Colonic mucosa (tissue), 4 donors: Measurements from ENCODE around the gene RPL36A. TPM values are rescaled to one million over a fixed set of nuclear protein-coding genes. Genes with fewer than 3 reads are reported as not detected.

Source experiments
- DNase-seq: peaks from one replicate; pipeline ENCODE4 v3.0.0-alpha.2; 2020
- H3K27ac ChIP-seq: fragments of 200-600 bp; one replicate; pipeline ENCODE4 v1.8.0; 2021
- H3K27me3 ChIP-seq: fragments of 200-600 bp; one replicate; pipeline ENCODE4 v1.8.0; 2021
- H3K36me3 ChIP-seq: fragments of 200-600 bp; one replicate; pipeline ENCODE4 v1.8.0; 2021
- H3K4me1 ChIP-seq: fragments of 200-600 bp; one replicate; pipeline ENCODE4 v1.8.0; 2021; ENCODE audit warnings: mild to moderate bottlenecking
- H3K4me3 ChIP-seq: fragments of 200-600 bp; one replicate; pipeline ENCODE4 v1.8.0; 2021
- H3K9ac ChIP-seq, 2 donors: one replicate each; pipeline ENCODE4 v1.7.0; 2013; ENCODE audit warnings: control low read depth in 2 of 2, low read depth in 2 of 2, low read length in 2 of 2
- H3K9me3 ChIP-seq: fragments of 200-600 bp; one replicate; pipeline ENCODE4 v1.8.0; 2021
- CTCF ChIP-seq: fragments of 200-600 bp; IDR thresholded peaks from one replicate; pipeline ENCODE4 v1.8.0; 2022; ENCODE audit warnings: antibody characterized with exemption, mild to moderate bottlenecking
- intact Hi-C: fragments of 100-400 bp; cut with DNase I; formaldehyde crosslinking; loops from one replicate; pipeline ENCODE4 v1.14.1; 2022
- total RNA-seq, 2 donors: library from RNA; stranded (reverse); fragmentation: NEBNext Ultra II Directional in 1 of 2; extraction: Animal tissue kit (Norgen Biotek cat#: 25700) in 1 of 2; gene quantifications; one replicate each; pipeline ENCODE4 v1.2.1, GENCODE V29; 2021
- donor health status: healthy.
- donor health status: DM: no; HTN: no; CAD: no.
- donor health status: DM: no; HTN: no; CAD: no.

RPL36A gene
- total RNA-seq, 2 donors from 2014 or later: 132 to 184 TPM

GRCh38 chrX:101419489-101419888 lies 28.7 kb downstream of the RPL36A start:
- H3K27ac ChIP-seq: no peak overlapping the region
- intact Hi-C loops: loop anchor here (5.0 to 10.0 kb wide), 3 partner anchors 175 to 383 kb away; partner anchors contain the start of gene ARMCX6

GRCh38 chrX:101427954-101428353 lies 37.1 kb downstream of the RPL36A start:
- intact Hi-C loops: no loop called here
- H3K27me3 ChIP-seq: no peaks in the 10 kb centered on the region
- no peaks in the 10 kb centered on the region for H3K9me3 ChIP-seq
- no peak for DNase-seq
- H3K4me3 ChIP-seq: no peak overlapping the region
- TF ChIP-seq CTCF: no peak
- H3K9ac ChIP-seq: no peak overlapping the region
- no peaks in the 10 kb centered on the region for H3K36me3 ChIP-seq
- no peaks in the 10 kb centered on the region for H3K4me1 ChIP-seq
- H3K27ac ChIP-seq: no peak overlapping the region

More at GRCh38 chrX:101419489-101419888, 28.7 kb downstream of the RPL36A start:
- H3K4me3 ChIP-seq: no peak overlapping the region
- no peak overlapping the region for H3K9ac ChIP-seq
- TF ChIP-seq CTCF: no peak
- no peaks in the 10 kb centered on the region for H3K9me3 ChIP-seq
- no peaks in the 10 kb centered on the region for H3K4me1 ChIP-seq
- no peaks in the 10 kb centered on the region for H3K36me3 ChIP-seq
- no peaks in the 10 kb centered on the region for H3K27me3 ChIP-seq
- peak; percentile 24 for DNase-seq

- no peaks in the 10 kb centered on the region for H3K9me3 ChIP-seq
- no peak for TF ChIP-seq CTCF
- intact Hi-C loops: no loop called here
- H3K27me3 ChIP-seq: no peaks in the 10 kb centered on the region
- no peak overlapping the region for H3K9ac ChIP-seq
- H3K4me3 ChIP-seq: no peak overlapping the region
- H3K36me3 ChIP-seq: no peaks in the 10 kb centered on the region
- H3K27ac ChIP-seq: no peak overlapping the region
- H3K4me1 ChIP-seq: no peaks in the 10 kb centered on the region
- DNase-seq: no peak
Measured at GRCh38 chrX:101429934-101430333, 39.1 kb downstream of the RPL36A start.

GRCh38 chrX:101430457-101431078 lies 39.8 kb downstream of the RPL36A start:
- H3K9ac ChIP-seq: no peak overlapping the region
- no peaks in the 10 kb centered on the region for H3K27me3 ChIP-seq
- H3K36me3 ChIP-seq: no peaks in the 10 kb centered on the region
- H3K27ac ChIP-seq: no peak overlapping the region
- H3K9me3 ChIP-seq: no peaks in the 10 kb centered on the region
- H3K4me1 ChIP-seq: no peaks in the 10 kb centered on the region
- H3K4me3 ChIP-seq: no peak overlapping the region
- intact Hi-C loops: no loop called here
- DNase-seq: no peak
- TF ChIP-seq CTCF: no peak

GRCh38 chrX:101442085-101442484 lies 51.3 kb downstream of the RPL36A start:
- DNase-seq: no peak
- H3K27me3 ChIP-seq: no peaks in the 10 kb centered on the region
- no peaks in the 10 kb centered on the region for H3K4me1 ChIP-seq
- no peak overlapping the region for H3K27ac ChIP-seq
- TF ChIP-seq CTCF: no peak
- H3K36me3 ChIP-seq: no peaks in the 10 kb centered on the region
- H3K9me3 ChIP-seq: no peaks in the 10 kb centered on the region
- no peak overlapping the region for H3K9ac ChIP-seq
- intact Hi-C loops: no loop called here
- H3K4me3 ChIP-seq: no peak overlapping the region

Other genes starting within 250 kb of the RPL36A start
- gene DRP2, start 171.2 kb upstream of the RPL36A start, total RNA-seq: 1 to 10 TPM in 1 of 2 donors, under 1 TPM in 1; 0.37 to 1.1 TPM
- not detected for gene TAF7L, start 99.7 kb upstream of the RPL36A start, total RNA-seq
- gene TIMM8A, start 42.3 kb upstream of the RPL36A start, total RNA-seq: 10 to 100 TPM in 1 of 2 donors, 1 to 10 TPM in 1; 9.4 to 22.9 TPM
- 1 to 10 TPM; 1.9 to 3.0 TPM for gene BTK, start 4.8 kb upstream of the RPL36A start, total RNA-seq
- 10 to 100 TPM; 29.9 to 33.9 TPM for gene GLA, start 16.9 kb downstream of the RPL36A start, total RNA-seq
- gene HNRNPH2, start 17.2 kb downstream of the RPL36A start, total RNA-seq: 10 to 100 TPM; 61.7 to 72.1 TPM
- gene ARMCX4, start 94.4 kb downstream of the RPL36A start, total RNA-seq: 1 to 10 TPM; 4.1 to 6.3 TPM
- gene ARMCX1, start 159.5 kb downstream of the RPL36A start, total RNA-seq: 1 to 10 TPM; 6.8 to 8.7 TPM
- 10 to 100 TPM; 15.8 to 29.8 TPM for gene ARMCX6, start 227.0 kb downstream of the RPL36A start, total RNA-seq
- 10 to 100 TPM; 29.4 to 42.5 TPM for gene ARMCX3, start 232.1 kb downstream of the RPL36A start, total RNA-seq